Skeletal muscle satellite cell (primary cell): ENCODE results near the gene MICU1.
"Not testable (repeated sequence)": the region's sequence is repeated elsewhere in the genome, so short reads cannot be mapped to it uniquely, and the experiment has no call there.

Source experiments
- H3K27me3 ChIP-seq: 2 replicates; pipeline ENCODE4 v1.7.0; 2013; ENCODE audit warnings: low read length; ENCODE audit not compliant: control insufficient read depth, insufficient read depth
- H3K36me3 ChIP-seq: 2 replicates; pipeline ENCODE4 v1.7.0; 2013; ENCODE audit warnings: mild to moderate bottlenecking, control low read depth, low read length; ENCODE audit not compliant: insufficient read depth
- H3K4me1 ChIP-seq: 2 replicates; pipeline ENCODE4 v1.7.0; 2013; ENCODE audit warnings: low read length; ENCODE audit not compliant: control insufficient read depth, insufficient read depth
- H3K4me2 ChIP-seq: 2 replicates; pipeline ENCODE4 v1.7.0; 2013; ENCODE audit warnings: mild to moderate bottlenecking, low read length
- H3K4me3 ChIP-seq: 2 replicates; pipeline ENCODE4 v1.7.0; 2013; ENCODE audit warnings: low read length
- H3K9ac ChIP-seq: 2 replicates; pipeline ENCODE4 v1.7.0; 2013; ENCODE audit warnings: mild to moderate bottlenecking, low read depth, low read length, moderate library complexity
- H3K9me3 ChIP-seq: replicated peaks from 2 replicates; pipeline ENCODE4 v1.7.0; 2013; ENCODE audit warnings: mild to moderate bottlenecking, control low read depth, low read length

The MICU1 gene

DNA sequence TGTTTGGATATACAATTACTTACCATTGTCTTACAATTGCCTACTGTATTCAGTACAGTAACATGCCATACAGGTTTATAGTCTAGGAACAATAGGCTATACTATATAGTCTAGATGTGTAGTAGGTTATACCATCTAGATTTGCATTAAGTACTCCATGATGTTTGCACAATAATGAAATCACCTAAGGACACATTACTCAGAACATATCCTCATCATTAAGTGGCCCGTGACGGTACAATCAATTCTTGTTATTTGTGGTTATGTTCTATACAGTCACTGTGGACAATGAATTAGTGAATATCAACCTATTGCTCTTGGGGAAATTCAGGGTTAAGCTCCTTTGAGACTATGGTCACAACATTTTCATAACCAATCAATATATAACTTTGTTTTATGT lies 75.6 kb downstream of the MICU1 start:
- H3K4me3 ChIP-seq = no peak overlapping the region
- no peaks in the 10 kb centered on the region for H3K9me3 ChIP-seq
- H3K36me3 ChIP-seq = peaks cover 20% of the 10 kb centered on the region
- H3K27me3 ChIP-seq = no peaks in the 10 kb centered on the region
- H3K4me2 ChIP-seq = no peak overlapping the region
- peaks cover 5% of the 10 kb centered on the region for H3K4me1 ChIP-seq
- no peak overlapping the region for H3K9ac ChIP-seq

DNA sequence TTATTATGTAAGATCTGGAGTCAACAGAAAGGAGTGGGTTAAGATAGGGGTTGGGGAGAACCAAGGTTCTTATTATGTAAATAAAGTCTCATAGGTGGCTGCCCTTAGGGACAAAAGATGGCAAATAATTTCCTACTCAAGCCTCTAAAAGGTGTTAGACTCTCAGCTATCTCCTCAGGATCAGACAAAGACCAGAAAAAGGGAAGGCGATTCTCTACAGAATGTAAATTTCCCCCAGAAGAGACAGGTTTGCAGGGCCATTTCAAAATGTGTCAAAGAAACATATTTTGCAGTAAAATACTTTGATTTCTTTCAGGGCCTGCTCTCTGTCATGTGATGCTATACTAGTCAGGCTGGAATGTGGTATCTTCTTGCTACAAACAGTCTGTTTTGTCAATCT lies 80.3 kb downstream of the MICU1 start:
- Histone ChIP-seq H3K36me3 (peaks cover 23% of the 10 kb centered on the region), H3K27me3 (no peaks in the 10 kb centered on the region), H3K4me2 (no peak overlapping the region), H3K4me3 (no peak overlapping the region), H3K4me1 (no peaks in the 10 kb centered on the region), H3K9ac (no peak overlapping the region), H3K9me3 (no peaks in the 10 kb centered on the region)

DNA sequence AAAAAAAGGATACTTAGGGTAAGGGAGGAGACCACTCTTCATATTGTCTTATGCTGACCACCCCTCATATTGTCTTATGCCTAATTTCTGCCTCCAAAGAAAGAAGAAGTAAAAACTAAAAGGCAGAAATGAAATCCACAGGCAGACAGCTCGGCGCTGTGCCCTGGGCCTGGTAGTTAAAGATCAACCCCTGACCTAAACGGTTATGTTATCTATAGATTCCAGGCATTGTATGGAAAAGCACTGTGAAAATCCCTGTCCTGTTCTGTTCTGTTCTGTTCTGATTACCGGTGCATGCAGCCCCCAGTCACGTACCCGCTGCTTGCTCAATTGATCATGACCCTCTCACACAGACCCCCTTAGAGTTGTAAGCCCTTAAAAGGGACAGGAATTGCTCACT lies 82.0 kb downstream of the MICU1 start:
- H3K9ac ChIP-seq, H3K4me3 ChIP-seq, H3K4me1 ChIP-seq, H3K4me2 ChIP-seq, H3K27me3 ChIP-seq, H3K9me3 ChIP-seq: not testable (repeated sequence)
- H3K36me3 ChIP-seq = peaks cover 17% of the 10 kb centered on the region

DNA sequence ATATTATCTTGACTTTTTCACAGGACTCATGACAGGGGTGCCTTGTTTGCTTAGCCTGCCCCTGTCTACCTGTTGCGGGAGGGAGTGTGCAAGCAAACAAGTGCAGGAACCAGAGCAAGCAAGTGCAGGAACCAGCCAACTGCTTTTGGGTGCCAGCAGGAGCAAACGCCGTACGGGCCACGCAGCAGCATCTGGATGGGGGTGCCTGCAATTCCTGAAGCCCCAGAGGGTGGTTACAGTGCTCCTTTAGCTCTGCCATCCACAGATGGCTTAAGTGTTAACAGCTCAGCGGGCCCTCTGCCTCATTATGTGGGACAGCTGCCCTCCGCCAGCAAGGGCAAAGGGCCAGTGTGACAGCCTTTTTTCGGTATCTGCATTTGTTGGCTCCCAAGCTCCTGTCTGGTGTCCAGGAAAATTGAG lies 83.5 kb downstream of the MICU1 start:
- no peak overlapping the region for H3K4me2 ChIP-seq
- H3K9me3 ChIP-seq = no peaks in the 10 kb centered on the region
- no peak overlapping the region for H3K9ac ChIP-seq
- H3K36me3 ChIP-seq = peaks cover 11% of the 10 kb centered on the region
- no peak overlapping the region for H3K4me3 ChIP-seq
- no peaks in the 10 kb centered on the region for H3K27me3 ChIP-seq
- H3K4me1 ChIP-seq = no peaks in the 10 kb centered on the region

DNA sequence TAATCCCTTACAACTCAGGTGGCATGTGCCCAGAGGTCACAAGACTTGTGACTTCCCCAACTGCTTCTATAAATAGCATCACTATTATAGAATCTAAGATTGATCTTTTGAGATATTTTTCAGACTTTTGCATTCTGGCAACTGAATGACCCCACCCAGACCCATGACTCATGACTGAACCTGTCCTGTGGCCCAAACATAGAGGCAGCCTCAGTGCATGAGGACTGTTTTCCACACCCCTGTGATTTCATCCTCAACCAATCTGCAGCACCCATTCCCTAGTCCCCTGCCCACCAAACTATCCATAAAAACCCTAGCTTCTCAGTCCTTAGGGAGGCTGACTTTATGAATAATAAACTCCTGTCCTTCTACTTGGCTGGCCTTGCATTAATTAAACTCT lies 84.5 kb downstream of the MICU1 start:
- Histone ChIP-seq H3K4me2 (no peak overlapping the region), H3K9ac (no peak overlapping the region), H3K9me3 (no peaks in the 10 kb centered on the region), H3K4me3 (no peak overlapping the region), H3K36me3 (peaks cover 11% of the 10 kb centered on the region), H3K27me3 (no peaks in the 10 kb centered on the region), H3K4me1 (no peaks in the 10 kb centered on the region)

DNA sequence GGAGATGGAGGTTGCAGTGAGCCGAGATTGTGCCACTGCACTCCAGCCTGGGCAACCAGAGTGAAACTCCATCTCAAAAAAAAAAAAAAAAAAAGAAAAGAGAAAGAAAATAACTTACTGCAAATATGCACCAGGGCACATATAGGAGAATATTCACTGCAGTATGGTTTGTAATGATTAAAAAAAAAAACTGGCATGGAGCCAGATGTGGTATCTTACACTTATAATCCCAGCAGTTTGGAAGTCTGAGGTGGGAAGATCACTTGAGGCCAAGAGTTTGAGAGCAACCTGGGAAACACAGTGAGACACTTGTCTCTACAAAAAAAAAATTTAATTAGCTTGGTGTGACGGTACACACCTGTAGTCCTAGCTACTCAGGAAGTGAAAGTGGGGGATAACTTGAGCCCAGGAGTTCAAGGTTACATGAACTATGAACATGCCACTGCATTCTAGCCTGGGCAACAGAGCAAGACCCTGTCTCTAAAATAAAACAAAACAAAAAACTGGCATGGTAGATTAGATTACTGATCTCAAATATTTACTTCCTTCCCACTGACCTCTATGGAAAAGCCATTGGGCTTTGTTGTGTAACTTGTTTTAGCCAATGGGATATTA lies 85.6 kb downstream of the MICU1 start:
- no peak overlapping the region for H3K4me2 ChIP-seq
- no peaks in the 10 kb centered on the region for H3K4me1 ChIP-seq
- H3K27me3 ChIP-seq = no peaks in the 10 kb centered on the region
- H3K9ac ChIP-seq = no peak overlapping the region
- peaks cover 11% of the 10 kb centered on the region for H3K36me3 ChIP-seq
- H3K4me3 ChIP-seq = no peak overlapping the region
- H3K9me3 ChIP-seq = no peaks in the 10 kb centered on the region

DNA sequence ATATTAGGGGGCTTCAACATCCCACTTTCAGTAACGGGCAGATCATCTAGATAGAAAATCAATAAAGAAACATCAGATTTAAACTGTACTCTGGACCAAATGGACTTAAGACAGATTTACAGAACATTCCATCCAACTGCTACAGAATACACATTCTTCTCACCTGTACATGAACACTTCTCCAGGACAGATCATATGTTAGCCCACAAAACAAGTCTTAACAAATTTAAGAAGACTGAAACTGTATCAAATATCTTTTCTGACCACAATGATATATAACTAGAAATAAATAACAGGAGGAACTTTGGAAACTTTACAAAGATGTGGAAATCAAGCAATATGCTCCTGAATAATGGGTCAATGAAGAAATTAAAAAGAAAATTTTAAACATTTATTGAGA lies 86.7 kb downstream of the MICU1 start:
- no peaks in the 10 kb centered on the region for H3K27me3 ChIP-seq
- no peaks in the 10 kb centered on the region for H3K4me1 ChIP-seq
- no peak overlapping the region for H3K9ac ChIP-seq
- no peaks in the 10 kb centered on the region for H3K9me3 ChIP-seq
- no peak overlapping the region for H3K4me3 ChIP-seq
- H3K4me2 ChIP-seq = no peak overlapping the region
- H3K36me3 ChIP-seq = peaks cover 11% of the 10 kb centered on the region

DNA sequence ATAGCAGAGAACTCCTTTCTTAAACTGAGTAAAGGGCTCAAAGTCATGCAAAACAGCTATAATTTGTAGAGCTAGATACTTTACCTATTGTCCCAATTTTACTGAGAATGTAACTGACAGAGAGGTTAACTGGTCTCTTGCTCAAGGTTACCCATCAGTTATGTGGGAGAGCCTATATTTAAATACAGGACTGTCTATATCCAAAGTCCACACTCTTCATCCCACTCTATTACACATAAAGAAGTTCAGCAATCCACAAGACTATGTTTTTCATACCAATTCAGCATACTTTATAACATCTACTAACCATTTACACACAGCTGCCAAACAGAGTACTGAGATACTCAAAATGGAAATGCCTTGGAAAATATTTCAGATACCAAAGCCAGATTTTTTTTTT lies 100.2 kb downstream of the MICU1 start:
- no peak overlapping the region for H3K4me3 ChIP-seq
- H3K9ac ChIP-seq = no peak overlapping the region
- H3K27me3 ChIP-seq = no peaks in the 10 kb centered on the region
- H3K4me1 ChIP-seq = peaks cover 10% of the 10 kb centered on the region
- no peaks in the 10 kb centered on the region for H3K9me3 ChIP-seq
- H3K4me2 ChIP-seq = no peak overlapping the region
- no peaks in the 10 kb centered on the region for H3K36me3 ChIP-seq

DNA sequence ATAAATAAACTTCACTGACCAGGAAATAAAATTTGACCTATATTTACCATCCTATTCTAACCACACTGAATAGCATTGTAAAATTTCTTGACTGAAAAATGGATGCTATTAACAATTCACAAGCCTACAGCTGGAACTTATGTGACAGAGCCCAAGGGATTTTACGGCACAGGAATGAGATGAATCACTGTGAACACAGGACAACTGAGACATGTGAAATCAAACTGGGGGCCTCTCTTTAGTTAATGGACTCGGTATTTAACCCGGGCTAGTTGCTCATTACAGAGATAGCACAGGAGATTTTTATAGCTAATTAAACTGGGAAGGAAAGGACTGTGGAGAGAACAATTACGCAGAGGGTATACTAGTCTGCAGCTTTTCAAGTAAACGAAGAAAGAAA lies 100.6 kb downstream of the MICU1 start:
- H3K27me3 ChIP-seq = no peaks in the 10 kb centered on the region
- no peak overlapping the region for H3K4me2 ChIP-seq
- H3K4me3 ChIP-seq = no peak overlapping the region
- no peaks in the 10 kb centered on the region for H3K36me3 ChIP-seq
- H3K4me1 ChIP-seq = peaks cover 10% of the 10 kb centered on the region
- H3K9ac ChIP-seq = no peak overlapping the region
- no peaks in the 10 kb centered on the region for H3K9me3 ChIP-seq

DNA sequence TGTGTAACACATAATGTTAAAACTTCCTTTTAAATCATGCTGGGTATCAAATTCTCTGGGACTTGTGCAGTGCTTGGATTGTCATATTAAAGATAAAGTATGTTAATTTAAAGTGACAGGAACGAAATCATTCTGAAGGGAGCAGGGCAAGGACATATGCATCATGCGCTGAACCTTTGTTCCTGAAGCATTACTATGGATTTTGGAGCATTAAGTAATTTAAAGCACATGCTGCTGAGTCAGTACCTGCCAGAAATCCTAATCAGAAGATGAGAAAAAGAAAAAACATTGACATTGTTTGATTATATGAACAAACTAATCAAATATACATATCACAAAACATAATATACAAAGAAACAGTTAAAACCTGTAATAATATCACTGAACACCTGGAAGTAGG lies 101.4 kb downstream of the MICU1 start:
- no peaks in the 10 kb centered on the region for H3K9me3 ChIP-seq
- H3K9ac ChIP-seq = no peak overlapping the region
- H3K27me3 ChIP-seq = no peaks in the 10 kb centered on the region
- no peak overlapping the region for H3K4me3 ChIP-seq
- peaks cover 10% of the 10 kb centered on the region for H3K4me1 ChIP-seq
- H3K4me2 ChIP-seq = no peak overlapping the region
- no peaks in the 10 kb centered on the region for H3K36me3 ChIP-seq

DNA sequence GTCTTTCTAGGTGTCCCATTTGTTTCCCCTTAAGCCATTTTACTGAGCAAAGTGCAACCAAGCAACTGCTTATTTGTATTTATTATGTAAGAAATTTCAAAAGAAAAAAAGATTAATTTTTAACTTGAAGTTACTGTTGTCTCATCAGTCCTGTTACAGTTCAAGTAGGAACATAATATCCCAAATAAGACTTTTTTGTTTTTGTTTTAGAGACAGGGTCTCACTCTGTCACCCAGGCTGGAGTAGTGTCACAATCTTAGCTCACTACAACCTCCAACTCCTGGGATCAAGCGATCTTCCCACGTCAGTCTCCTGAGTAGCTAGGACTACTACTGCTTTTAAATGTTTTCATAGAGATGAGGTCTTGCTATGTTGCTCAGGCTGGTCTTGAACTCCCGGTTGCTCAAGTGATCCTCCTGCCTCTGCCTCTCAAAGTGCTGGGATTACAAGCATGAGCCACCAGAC lies 101.9 kb downstream of the MICU1 start:
- H3K36me3 ChIP-seq = no peaks in the 10 kb centered on the region
- H3K4me1 ChIP-seq = peaks cover 10% of the 10 kb centered on the region
- H3K9ac ChIP-seq = no peak overlapping the region
- no peaks in the 10 kb centered on the region for H3K27me3 ChIP-seq
- H3K4me2 ChIP-seq = no peak overlapping the region
- no peak overlapping the region for H3K4me3 ChIP-seq
- no peaks in the 10 kb centered on the region for H3K9me3 ChIP-seq

DNA sequence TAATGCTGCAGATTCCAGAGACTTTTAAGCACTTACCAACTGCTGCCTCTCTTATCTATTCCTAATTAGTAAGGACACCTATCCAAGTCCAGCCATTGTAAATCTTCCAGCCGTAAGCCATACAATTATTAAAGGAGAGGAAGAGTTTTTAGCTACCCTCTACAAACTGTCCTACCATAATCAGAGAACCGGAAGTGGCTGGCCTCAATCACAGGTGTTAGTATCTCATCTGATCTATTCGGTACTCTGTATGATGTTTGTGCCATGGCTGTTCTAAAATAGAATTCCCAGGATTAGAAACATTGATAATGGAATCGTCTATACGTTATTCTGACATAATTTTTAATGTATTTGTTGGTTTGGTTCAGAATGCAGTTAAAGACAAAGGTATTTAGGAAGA lies 102.8 kb downstream of the MICU1 start:
- Histone ChIP-seq H3K9ac (no peak overlapping the region), H3K9me3 (no peaks in the 10 kb centered on the region), H3K36me3 (no peaks in the 10 kb centered on the region), H3K27me3 (no peaks in the 10 kb centered on the region), H3K4me3 (no peak overlapping the region), H3K4me2 (no peak overlapping the region), H3K4me1 (peaks cover 10% of the 10 kb centered on the region)
